CD1c-positive myeloid dendritic cell (primary cell): ENCODE results near the gene SRF.
"Not testable (repeated sequence)": the region's sequence is repeated elsewhere in the genome, so short reads cannot be mapped to it uniquely, and the experiment has no call there.

Source experiments
- DNase-seq: peaks from one replicate; pipeline ENCODE4 v3.0.0-alpha.2; 2016; ENCODE audit errors: extremely low spot score

Gene SRF

DNA sequence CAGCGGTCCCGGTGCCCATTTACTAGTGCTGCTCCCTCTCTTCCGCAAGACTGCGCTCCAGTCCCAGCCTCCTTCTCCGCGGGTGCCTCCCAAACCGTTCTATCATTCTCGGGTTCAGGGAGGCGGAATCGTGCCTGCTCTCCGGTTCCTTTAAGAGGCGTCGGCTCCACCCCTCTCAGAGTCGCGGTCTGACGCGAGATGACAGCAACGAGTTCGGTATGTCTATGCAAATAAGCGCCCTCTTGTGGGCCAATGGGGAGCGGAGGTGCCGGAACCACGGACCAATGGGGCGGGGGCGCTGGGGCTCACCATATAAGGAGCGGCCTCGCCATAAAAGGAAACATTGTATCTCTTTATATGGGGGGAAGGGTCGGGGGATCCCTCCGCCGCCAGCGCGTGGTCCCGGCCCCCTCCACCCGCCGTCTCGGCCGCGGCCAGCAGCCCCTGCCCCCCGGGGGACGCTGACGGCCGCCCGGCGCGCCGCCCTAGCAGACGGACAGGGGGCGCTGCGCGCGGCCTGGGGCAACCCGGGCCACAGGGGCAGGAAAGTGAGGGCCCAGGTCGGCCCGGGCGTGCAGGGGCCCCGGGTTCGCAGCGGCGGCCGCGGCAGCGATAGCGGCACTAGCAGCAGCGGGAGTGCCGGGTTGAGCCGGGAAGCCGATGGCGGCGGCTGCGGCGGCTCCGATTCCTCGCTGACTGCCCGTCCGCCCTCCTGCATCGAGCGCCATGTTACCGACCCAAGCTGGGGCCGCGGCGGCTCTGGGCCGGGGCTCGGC, at the start of gene SRF:
SRF (plus strand) TSS at position 339 of the 776 bp plus-strand sequence; CDS start at position 727, 388 bp downstream.
- peak; percentile 100 for DNase-seq

DNA sequence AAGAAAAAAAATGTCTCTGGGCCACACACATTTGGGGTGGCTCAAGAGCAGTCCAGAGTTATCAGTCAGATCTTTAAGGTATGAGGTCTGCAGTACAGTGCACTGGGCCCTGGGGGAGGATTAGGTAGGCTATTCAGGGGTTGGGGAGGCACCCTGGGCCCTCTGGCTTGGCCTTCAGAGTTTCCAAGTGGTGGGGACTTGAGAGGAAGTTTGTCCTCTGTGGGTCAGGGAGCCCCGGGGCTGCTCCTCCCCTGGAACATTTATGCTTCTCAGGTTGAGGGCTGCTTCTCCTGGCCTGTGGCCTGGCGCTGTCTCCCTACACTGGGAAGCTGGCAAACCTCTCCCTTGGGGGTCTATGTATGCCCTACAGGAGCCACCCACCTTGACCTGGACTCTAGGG, 48.9 kb upstream of the SRF start:
- DNase-seq: no peak

DNA sequence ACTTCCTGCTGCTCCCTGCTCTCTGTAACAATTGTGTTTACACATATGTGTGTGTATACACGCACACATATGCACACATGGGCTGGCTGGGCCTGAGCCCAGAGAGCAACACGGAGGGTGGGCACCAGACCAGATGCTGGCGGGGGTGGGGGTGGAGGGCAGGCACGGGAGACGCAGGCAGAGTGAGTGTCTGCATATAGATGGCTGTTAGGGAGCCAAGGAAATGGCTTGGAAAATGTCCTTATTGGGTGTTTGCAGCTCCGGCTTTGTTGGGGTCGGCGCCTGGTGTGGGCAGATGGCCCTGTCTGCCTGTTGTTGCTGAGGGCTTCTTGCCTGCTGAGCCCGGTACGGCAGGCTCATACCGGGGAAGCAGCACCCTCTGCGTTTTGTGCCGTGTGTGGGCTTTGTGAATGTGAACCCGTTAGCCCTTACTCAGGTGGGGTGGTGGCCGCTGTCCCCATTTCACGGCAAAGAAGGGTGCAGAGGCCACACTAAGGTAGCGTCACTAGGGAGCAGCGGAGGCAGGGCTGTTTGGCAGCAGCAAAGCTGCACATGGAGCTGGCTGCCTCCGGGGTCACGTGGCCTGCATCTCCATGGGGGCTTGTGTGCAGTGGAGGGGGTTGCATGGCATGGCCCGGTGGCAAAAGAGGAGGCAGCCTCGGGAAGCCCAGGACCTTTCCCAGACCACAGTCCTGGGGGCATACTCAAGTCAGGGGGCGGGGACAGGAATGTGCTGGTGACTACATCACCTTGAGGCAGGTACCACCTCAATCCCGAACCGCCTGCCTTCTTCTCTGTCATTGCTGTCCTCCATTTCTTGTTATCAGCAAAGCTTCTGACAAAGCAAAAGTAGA, 47.4 kb upstream of the SRF start:
- no peak for DNase-seq

DNA sequence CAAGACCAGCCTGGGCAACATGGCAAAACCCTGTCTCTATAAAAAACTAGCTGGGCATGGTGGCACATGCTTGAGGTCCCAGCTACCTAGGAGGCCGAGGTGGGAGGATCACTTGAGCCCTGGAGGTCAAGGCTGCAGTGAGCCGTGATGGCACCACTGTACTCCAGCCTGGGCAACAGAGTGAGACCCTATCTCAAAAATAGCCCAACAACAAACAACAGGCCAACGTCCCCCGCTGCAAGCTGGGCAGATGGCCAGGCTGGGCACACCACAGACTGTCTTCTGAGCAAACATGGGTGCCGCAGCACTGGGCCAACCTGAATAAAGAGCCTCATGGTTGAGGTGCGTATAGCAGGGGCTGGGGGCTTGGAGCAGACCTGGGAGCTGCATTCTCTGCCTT, 46.6 kb upstream of the SRF start:
- DNase-seq: no peak

DNA sequence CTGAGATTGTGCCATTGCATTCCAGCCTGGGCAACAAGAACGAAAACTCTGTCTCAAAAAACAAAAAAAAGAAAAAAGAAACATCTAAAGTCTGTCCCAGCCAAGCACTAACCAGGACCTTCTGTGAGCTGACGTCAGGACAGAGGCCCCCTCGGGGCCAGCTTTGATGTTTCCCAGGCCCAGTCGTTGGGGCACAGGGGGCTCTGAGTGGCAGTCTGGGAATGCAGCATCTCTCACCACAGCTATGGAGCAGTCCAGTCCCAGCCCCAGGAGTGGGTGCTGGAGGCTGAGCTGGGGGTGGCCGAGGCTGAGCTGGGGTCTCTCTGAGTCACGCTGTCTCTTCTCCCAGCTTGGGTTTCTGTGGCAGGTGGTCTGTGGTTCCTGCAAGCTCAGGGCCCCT, 46.0 kb upstream of the SRF start:
- DNase-seq: no peak

DNA sequence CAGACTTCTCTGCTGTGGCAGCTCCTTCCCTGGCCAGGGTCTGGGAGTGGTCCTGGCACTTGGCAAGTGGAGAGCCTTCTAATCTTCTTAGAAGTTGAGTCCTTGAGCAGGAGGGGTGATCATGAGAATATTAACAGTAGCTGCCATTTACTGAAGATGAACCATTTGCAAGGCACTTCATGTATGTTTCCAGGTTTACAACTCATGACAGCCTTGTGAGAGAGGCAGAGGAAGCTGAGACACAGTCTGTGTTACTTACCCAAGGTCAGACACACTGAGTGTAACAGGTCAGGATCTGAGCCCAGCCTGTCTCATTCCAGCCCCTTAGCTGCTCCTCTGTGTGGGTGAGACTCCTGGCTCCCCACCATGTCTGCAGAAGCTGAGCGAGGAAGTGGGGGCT, 45.5 kb upstream of the SRF start:
- DNase-seq: no peak

DNA sequence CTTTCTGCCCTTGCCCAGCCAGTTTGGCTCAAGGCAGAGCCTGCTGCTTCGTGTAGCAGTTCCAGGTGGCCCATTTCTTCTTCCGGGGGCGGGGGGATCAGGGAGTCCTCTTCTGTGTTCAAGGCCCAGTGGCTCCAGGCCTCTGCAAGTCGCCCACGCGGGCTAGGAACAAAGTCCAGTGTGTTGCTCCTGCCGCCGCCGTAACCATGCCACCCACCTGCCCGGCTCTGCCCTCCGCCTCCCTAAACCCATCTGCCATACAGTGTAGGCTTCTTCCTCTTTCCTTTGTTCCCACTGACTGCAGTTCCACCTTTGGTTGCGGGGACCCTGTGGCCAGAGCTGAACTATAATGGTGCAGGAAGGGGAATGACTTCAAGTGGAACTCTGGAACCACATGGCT, 43.9 kb upstream of the SRF start:
- DNase-seq: peak; percentile 25

DNA sequence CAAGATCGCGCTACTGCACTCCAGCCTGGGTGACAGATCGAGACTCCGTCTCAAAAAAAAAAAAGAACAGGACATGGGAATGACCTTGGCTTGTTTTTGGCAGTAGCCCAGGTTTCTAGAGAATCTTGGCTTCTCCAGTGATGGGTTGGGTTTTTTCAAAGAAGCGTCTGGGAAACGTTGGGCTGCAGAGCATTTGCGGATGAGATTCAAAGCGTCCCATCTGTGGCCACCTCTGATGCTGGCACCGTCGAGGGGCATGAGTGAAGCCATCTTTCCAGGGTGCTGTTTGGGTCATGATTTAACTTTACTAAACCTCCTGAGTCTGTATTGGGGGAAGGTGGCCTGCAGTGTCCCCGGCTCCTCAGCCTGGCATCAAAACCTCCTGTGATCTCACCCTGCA, 43.2 kb upstream of the SRF start:
- DNase-seq: no peak

DNA sequence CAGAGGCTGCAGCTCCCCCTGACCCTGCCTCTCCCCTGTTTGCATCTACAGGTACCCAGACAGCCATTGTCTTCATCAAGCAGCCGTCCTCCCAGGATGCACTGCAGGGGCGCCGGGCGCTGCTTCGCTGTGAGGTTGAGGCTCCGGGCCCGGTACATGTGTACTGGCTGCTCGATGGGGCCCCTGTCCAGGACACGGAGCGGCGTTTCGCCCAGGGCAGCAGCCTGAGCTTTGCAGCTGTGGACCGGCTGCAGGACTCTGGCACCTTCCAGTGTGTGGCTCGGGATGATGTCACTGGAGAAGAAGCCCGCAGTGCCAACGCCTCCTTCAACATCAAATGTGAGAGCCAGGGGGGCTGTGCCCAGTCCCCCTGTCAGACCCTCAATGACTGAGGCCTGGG, 42.1 kb upstream of the SRF start:
- no peak for DNase-seq

DNA sequence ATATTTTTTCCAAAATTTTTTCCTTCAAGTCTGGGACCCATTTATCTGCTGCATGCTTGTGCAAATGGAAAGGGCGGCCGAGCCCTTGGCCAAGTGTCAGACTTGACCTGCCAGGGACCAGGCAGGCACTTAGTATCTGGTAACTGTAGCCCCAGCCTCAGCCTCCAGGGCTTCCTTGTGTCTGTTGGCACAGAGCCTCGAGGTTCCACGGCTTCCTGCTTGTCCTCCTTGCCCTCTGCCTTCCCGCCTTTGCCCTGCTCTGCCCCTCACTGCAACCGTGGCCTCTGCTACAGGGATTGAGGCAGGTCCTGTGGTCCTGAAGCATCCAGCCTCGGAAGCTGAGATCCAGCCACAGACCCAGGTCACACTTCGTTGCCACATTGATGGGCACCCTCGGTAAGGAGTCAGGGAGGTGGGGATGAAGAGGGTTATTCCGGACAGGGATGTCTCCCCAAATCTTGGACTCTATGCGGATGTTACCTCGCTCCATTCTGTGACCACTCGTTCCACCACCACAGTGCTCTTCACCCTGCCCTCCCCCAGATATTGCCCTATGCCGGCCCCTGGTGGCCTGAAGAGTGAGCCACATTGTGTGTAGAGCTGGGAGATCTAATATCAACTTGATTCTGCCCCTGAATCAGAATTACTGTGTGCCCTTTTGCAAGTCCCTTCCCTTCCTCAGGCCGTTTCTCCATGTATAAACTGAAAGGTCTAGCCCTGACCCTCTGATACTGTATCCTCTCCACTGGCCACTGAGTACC, 41.5 kb upstream of the SRF start:
- no peak for DNase-seq

DNA sequence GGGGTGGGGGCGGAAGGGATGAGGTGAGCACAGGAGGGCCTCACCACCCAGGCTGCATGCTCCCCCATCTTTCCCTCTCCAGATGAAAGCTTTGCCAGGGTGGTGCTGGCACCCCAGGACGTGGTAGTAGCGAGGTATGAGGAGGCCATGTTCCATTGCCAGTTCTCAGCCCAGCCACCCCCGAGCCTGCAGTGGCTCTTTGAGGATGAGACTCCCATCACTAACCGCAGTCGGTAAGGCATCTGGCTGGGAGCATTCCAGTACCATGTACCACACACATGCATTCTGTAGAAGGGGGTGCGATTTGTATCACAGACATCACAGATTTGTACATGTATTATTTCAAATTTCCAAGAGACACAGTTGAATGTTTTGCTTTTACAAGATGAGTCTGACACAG, 40.6 kb upstream of the SRF start:
- no peak for DNase-seq

DNA sequence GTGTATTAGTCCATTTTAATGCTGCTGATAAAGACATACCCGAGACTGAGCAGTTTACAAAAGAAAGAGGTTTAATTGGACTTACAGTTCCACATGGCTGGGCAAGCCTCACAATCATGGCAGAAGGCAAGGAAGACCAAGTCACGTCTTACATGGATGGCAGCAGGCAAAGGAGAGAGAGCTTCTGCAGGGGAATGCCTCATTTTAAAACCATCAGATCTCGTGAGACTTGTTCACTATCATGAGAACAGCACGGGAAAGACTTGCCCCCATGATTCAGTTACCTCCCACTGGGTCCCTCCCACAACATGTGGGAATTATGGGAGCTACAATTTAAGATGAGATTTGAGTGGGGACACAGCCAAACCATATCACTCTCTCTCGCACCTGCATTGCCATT, 39.7 kb upstream of the SRF start:
- DNase-seq: not testable (repeated sequence)

DNA sequence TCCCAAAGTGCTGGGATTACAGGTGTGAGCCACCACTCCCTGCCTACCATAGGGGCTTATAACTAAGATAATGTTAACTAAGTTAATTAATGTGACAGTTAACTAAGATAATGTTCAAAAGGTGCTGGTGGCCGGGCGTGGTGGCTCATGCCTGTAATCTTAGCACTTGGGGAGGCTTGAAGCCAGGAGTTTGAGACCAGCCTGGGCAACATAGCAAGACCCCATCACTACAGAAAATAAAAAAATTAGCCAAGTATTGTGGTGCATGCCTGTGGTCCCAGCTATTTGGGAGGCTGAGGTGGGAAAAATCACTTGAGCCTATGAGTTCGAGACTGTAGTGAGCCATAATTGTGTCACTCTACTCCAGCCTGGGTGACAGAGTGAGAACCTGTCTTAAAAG, 32.8 kb upstream of the SRF start:
- DNase-seq: no peak

DNA sequence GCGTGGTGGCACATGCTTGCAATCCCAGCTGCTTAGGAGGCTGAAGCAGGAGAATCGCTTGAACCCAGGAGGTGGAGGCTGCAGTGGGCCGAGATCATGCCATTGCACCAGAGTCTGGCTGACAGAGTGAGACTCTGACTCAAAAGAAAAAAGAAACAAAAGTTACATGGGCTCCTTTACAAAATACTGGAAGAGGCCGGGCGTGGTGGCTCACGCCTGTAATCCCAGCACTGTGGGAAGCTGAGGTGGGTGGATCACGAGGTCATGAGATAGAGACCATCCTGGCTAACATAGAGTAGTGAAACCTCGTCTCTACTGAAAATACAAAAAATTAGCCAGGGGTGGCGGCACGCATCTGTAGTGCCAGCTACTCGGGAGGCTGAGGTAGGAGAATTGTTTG, 31.1 kb upstream of the SRF start:
- not testable (repeated sequence) for DNase-seq

DNA sequence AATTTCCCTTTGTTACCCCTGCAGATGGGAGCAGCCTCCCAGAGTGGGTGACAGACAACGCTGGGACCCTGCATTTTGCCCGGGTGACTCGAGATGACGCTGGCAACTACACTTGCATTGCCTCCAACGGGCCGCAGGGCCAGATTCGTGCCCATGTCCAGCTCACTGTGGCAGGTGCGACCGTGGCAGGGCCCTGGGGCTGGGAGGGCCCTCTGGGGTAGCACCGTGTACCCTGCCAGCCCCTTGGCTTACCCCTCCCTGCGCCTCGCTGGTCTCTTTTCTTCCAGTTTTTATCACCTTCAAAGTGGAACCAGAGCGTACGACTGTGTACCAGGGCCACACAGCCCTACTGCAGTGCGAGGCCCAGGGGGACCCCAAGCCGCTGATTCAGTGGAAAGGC, 29.4 kb upstream of the SRF start:
- no peak for DNase-seq

DNA sequence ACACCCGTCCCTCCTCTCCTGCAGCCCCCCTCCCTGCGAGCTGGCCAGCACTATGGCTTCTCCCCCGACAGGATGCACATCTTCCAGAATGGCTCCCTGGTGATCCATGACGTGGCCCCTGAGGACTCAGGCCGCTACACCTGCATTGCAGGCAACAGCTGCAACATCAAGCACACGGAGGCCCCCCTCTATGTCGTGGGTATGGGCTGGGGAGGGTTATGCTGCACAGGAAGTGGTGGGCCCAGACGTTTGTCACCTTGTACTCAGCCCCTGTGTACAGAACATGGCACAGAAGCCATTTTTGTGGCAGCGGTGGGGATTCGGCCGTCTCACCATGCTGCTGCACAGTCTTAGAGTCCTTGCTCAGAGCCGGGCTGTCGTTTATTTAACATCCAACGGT, 29.0 kb upstream of the SRF start:
- DNase-seq: no peak

DNA sequence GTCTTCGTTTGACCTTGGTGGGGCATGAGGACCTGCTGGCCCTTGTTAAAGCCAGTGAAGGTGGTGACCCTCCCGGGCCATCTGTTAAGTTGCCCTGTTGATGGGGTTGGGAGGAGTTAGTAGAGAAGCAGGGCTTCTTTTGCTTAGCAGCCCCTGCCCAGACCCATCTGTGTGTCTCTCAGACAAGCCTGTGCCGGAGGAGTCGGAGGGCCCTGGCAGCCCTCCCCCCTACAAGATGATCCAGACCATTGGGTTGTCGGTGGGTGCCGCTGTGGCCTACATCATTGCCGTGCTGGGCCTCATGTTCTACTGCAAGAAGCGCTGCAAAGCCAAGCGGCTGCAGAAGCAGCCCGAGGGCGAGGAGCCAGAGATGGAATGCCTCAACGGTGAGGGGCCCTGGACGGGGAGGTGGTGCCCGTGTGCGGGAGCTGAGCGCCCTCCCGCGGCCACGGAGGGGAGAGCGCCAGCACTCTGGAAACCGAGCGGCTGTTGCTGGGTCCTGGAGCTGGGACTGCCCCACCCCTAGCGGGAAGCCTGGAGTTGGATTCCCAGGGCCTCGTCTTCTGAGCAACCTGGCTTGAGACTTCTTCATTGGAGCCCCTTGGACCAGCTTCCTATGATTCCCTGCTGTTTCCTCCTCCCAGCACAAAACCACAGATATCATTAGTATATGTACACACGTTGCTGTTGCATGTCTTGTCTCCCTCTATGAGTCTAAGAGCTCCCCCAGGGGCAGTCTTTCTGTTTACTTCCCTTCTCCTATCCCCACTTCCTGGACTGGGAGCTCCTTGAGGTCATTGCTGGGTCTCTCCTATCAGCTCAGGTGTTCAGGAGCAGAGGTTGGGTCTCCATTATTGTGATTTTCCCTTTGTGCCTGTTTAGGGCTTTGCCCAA, 27.6 kb upstream of the SRF start:
- peak; percentile 84 for DNase-seq

DNA sequence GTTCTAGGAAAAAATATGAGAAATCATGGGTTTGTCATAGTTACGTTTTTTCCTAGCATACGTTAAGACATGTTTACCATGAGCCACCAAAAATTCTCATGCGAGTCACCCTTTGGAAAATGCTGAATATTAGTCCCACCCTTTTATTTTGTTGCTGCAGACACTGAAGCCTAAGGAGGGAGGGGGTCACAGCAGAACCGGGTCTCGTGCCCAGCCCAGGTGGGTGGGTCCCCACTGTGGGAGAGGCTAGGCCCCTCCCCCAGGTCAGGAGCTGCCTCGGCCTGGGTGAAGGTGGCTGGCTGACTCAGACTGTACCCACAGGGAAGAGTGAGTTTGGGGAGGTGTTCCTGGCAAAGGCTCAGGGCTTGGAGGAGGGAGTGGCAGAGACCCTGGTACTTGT, 26.2 kb upstream of the SRF start:
- no peak for DNase-seq

DNA sequence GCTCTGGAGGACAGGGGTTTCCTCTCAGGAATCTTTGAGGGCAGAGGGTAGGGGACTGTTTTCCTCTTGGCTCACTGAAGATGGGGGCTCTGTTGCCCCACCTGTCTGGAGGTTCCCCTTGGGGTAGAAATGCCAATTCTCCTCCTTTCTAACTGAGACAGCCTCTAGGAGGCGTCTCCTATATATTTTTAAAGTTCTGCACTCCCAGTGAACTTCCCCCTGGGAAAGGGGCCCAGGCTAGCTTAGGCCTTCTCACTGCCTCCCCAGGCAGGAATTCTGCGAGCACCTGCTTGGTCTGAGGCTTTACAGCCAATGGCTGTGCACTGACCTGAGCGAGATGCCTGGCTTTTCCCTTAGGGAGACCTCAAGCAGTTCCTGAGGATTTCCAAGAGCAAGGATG, 24.8 kb upstream of the SRF start:
- no peak for DNase-seq

DNA sequence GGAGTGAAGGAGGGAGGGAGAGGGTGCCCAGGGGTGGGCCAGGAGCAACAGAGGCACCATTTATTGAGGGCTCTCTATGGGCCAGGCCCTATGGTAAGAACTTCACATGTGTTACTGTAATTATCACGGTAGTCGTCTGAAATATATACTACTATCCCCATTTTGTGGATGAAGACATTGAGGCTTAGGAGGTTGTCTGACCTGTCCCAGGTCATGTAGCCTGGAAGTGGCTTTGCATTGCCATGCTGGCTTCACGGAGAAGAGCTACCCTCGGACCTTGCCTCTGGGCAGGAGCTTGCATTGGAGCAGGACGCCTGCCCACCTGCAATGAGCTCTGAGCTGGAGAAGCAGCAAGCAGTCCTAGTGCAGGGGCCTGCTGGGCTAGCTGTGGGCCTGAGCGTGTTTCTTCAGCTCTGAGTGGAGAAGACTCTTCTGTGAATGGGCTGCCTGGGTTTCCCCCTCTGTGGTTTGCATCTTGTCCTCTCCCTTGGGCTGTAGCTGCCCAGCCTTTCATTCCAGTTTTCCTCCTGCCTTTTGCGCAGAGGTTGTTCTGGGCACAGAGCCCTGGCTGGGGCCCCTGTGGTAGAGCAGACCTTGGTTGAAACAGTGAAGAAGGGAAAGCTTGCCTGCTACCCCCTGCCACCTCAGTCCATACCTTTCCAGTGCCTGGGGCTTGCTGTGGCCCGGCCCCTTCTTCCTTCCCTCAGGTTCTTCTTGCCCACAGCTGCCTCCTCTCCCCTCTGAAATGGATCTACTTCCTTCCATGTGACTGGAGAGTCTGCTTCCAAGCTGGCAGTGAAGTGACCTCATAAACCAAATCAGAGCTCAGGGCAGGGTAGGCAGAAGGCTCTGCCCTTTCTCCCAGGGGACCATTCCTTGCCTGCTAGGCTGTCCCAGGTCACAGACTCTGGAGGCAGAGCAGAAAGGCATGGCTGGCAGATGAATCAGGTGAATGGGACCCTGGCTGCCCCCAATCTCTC, 24.1 kb upstream of the SRF start:
- no peak for DNase-seq
